ENCODE results near the gene PDE4C.
A peak's percentile ranks its signal among the peaks of the same experiment; 100 is the strongest.

The PDE4C gene

GRCh38 chr19:18253716-18254115, 27.5 kb upstream of the PDE4C start:
- H3K4me3 ChIP-seq (ENCODE audit: low read depth, low read length): no peak overlapping the region
- no peak for DNase-seq (ENCODE audit: low read depth)
- no peak for TF ChIP-seq CTCF (conservative IDR thresholded peaks at IDR 0.05; ENCODE audit: low read depth, low read length)

- TF ChIP-seq CTCF (conservative IDR thresholded peaks at IDR 0.05; ENCODE audit: low read depth, low read length): no peak
- no peak overlapping the region for H3K4me3 ChIP-seq (ENCODE audit: low read depth, low read length)
- DNase-seq (ENCODE audit: low read depth): no peak
These were observed 26.9 kb upstream of the PDE4C start for GRCh38 chr19:18253130-18253529.

- no peak overlapping the region for H3K4me3 ChIP-seq (ENCODE audit: low read depth, low read length)
- TF ChIP-seq CTCF (conservative IDR thresholded peaks at IDR 0.05; ENCODE audit: low read depth, low read length): no peak
- DNase-seq (ENCODE audit: low read depth): no peak
These were observed 26.1 kb upstream of the PDE4C start for GRCh38 chr19:18252370-18252717.

GRCh38 chr19:18251587-18252369, 25.5 kb upstream of the PDE4C start:
- H3K4me3 ChIP-seq (ENCODE audit: low read depth, low read length): no peak overlapping the region
- peak; percentile 91 for TF ChIP-seq CTCF (conservative IDR thresholded peaks at IDR 0.05; ENCODE audit: low read depth, low read length)
- DNase-seq (ENCODE audit: low read depth): peak; percentile 73

GRCh38 chr19:18249834-18250233, 23.6 kb upstream of the PDE4C start:
- DNase-seq (ENCODE audit: low read depth): no peak

GRCh38 chr19:18245297-18245696, 19.1 kb upstream of the PDE4C start:
- DNase-seq (ENCODE audit: low read depth): no peak
- H3K4me3 ChIP-seq (ENCODE audit: low read depth, low read length): no peak overlapping the region
- no peak for TF ChIP-seq CTCF (conservative IDR thresholded peaks at IDR 0.05; ENCODE audit: low read depth, low read length)

More at GRCh38 chr19:18249834-18250233, 23.6 kb upstream of the PDE4C start:
- no peak overlapping the region for H3K4me3 ChIP-seq (ENCODE audit: low read depth, low read length)
- TF ChIP-seq CTCF (conservative IDR thresholded peaks at IDR 0.05; ENCODE audit: low read depth, low read length): no peak

GRCh38 chr19:18239303-18239702, 13.1 kb upstream of the PDE4C start:
- H3K4me3 ChIP-seq (ENCODE audit: low read depth, low read length): no peak overlapping the region
- no peak for DNase-seq (ENCODE audit: low read depth)
- no peak for TF ChIP-seq CTCF (conservative IDR thresholded peaks at IDR 0.05; ENCODE audit: low read depth, low read length)

Data from choroid plexus epithelial cell (primary cell).